ENCODE measurements around the gene TGFBR2. TPM values are rescaled to one million over a fixed set of nuclear protein-coding genes. Genes with fewer than 3 reads are reported as not detected.
"Not testable (repeated sequence)": the region's sequence is repeated elsewhere in the genome, so short reads cannot be mapped to it uniquely, and the experiment has no call there.

The TGFBR2 gene
- total RNA-seq, 1 donor from 2014 or later = 15.6 TPM

- Mint-ChIP-seq H3K27ac (no peak overlapping the region), H3K4me3 (no peak overlapping the region), H3K36me3 (peaks cover 19% of the 10 kb centered on the region), H3K27me3 (ENCODE audit: low read depth) (no peaks in the 10 kb centered on the region), H3K9me3 (no peaks in the 10 kb centered on the region), H3K4me1 (peaks cover 34% of the 10 kb centered on the region)
- no peak for DNase-seq (ENCODE audit: low spot score in 2 of 2, unreplicated experiment in 2 of 2)
- no peak for TF ChIP-seq CTCF (IDR thresholded peaks at IDR 0.05; ENCODE audit: unreplicated experiment)
Measured at GRCh38 chr3:30667280-30667651, 60.9 kb downstream of the TGFBR2 start.

GRCh38 chr3:30668051-30668609, 61.7 kb downstream of the TGFBR2 start:
- Mint-ChIP-seq H3K9me3 (no peaks in the 10 kb centered on the region), H3K4me1 (peaks cover 34% of the 10 kb centered on the region), H3K4me3 (no peak overlapping the region), H3K27ac (peak overlapping the region; percentile 47), H3K36me3 (peaks cover 27% of the 10 kb centered on the region), H3K27me3 (ENCODE audit: low read depth) (no peaks in the 10 kb centered on the region)
- no peak for TF ChIP-seq CTCF (IDR thresholded peaks at IDR 0.05; ENCODE audit: unreplicated experiment)
- no peak for DNase-seq (ENCODE audit: low spot score in 2 of 2, unreplicated experiment in 2 of 2)

GRCh38 chr3:30669360-30669934, 63.0 kb downstream of the TGFBR2 start:
- not testable (repeated sequence) for H3K4me3 Mint-ChIP-seq; H3K27me3 Mint-ChIP-seq (ENCODE audit: low read depth); DNase-seq (ENCODE audit: low spot score in 2 of 2, unreplicated experiment in 2 of 2); H3K9me3 Mint-ChIP-seq; H3K27ac Mint-ChIP-seq
- peaks cover 34% of the 10 kb centered on the region for H3K36me3 Mint-ChIP-seq
- H3K4me1 Mint-ChIP-seq = peaks cover 28% of the 10 kb centered on the region

GRCh38 chr3:30670292-30670691, 63.9 kb downstream of the TGFBR2 start:
- H3K4me3 Mint-ChIP-seq = no peak overlapping the region
- TF ChIP-seq CTCF (IDR thresholded peaks at IDR 0.05; ENCODE audit: unreplicated experiment) = no peak
- DNase-seq (ENCODE audit: low spot score in 2 of 2, unreplicated experiment in 2 of 2) = no peak
- H3K27me3 Mint-ChIP-seq (ENCODE audit: low read depth) = no peaks in the 10 kb centered on the region
- H3K27ac Mint-ChIP-seq = no peak overlapping the region
- H3K4me1 Mint-ChIP-seq = peaks cover 21% of the 10 kb centered on the region
- H3K36me3 Mint-ChIP-seq = peaks cover 41% of the 10 kb centered on the region
- H3K9me3 Mint-ChIP-seq = no peaks in the 10 kb centered on the region

- no peak overlapping the region for H3K27ac Mint-ChIP-seq
- H3K4me3 Mint-ChIP-seq = no peak overlapping the region
- no peaks in the 10 kb centered on the region for H3K27me3 Mint-ChIP-seq (ENCODE audit: low read depth)
- DNase-seq (ENCODE audit: low spot score in 2 of 2, unreplicated experiment in 2 of 2) = no peak
- H3K4me1 Mint-ChIP-seq = peaks cover 15% of the 10 kb centered on the region
- H3K9me3 Mint-ChIP-seq = no peaks in the 10 kb centered on the region
- peaks cover 46% of the 10 kb centered on the region for H3K36me3 Mint-ChIP-seq
- TF ChIP-seq CTCF (IDR thresholded peaks at IDR 0.05; ENCODE audit: unreplicated experiment) = no peak
Measured at GRCh38 chr3:30671527-30672286, 65.3 kb downstream of the TGFBR2 start.

GRCh38 chr3:30672287-30672735, 65.9 kb downstream of the TGFBR2 start:
- Mint-ChIP-seq H3K27ac (no peak overlapping the region), H3K9me3 (no peaks in the 10 kb centered on the region)
- no peak for TF ChIP-seq CTCF (IDR thresholded peaks at IDR 0.05; ENCODE audit: unreplicated experiment)

More at GRCh38 chr3:30672287-30672735, 65.9 kb downstream of the TGFBR2 start:
- DNase-seq (ENCODE audit: low spot score in 2 of 2, unreplicated experiment in 2 of 2) = no peak
- no peaks in the 10 kb centered on the region for H3K27me3 Mint-ChIP-seq (ENCODE audit: low read depth)
- peaks cover 47% of the 10 kb centered on the region for H3K36me3 Mint-ChIP-seq
- peaks cover 12% of the 10 kb centered on the region for H3K4me1 Mint-ChIP-seq
- no peak overlapping the region for H3K4me3 Mint-ChIP-seq

All from mesothelial cell of epicardium (in vitro differentiated cells).